GM03348 (cell line): ENCODE data around the gene KCND3.

ENCODE experiments used
- DNase-seq: peaks from one replicate; pipeline ENCODE4 v3.0.0; 2012; ENCODE audit warnings: low spot score

The KCND3 gene

GRCh38 chr1:111880881-111881837, 108.3 kb downstream of the KCND3 start:
- DNase-seq, result no peak

- DNase-seq, result no peak
Measured at GRCh38 chr1:111879081-111879480, 110.4 kb downstream of the KCND3 start.

- DNase-seq, result no peak
Measured at GRCh38 chr1:111878649-111879048, 110.8 kb downstream of the KCND3 start.

DNA sequence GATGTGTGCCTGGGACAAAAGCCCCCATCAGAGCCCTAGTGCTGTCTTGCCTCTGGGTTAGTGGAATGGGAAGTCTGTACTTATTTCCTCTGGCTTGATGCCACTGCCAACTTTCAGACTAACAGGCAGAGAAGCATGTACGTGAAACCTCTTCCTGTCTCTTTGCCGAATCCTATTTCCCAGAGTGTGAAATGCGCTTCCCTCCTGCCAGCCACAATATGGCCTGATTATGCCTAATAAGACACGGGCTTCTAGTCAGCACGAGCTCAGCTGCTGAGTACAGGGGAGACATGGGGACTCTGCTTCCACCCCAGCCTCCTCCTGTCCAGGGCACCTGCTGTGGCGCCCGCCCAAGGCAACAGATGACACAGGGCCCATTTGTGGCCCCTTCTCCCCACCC, 111.4 kb downstream of the KCND3 start:
- DNase-seq, result no peak

- DNase-seq, result no peak
Measured at GRCh38 chr1:111876631-111877030, 112.8 kb downstream of the KCND3 start.

DNA sequence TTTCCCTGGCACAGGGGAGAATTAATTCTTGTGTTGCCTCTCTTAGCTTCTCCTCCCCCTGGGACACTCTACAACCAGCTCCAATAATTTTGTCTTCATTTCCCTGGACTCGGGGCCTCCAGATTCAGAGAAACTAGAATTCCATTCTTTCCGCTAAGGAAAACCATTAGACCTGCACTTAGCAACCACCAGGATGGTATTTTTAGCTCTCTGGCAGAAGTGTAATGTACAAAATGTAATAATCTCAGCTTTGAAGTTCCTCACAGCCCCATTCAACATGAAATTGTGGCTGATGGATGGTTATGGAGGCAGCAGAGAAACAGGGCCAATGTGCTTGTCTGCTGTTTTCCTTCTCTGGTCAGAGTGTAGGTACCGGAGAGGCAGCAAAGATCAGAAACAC, 113.8 kb downstream of the KCND3 start:
- no peak for DNase-seq

- no peak for DNase-seq
Measured at GRCh38 chr1:111873460-111874030, 115.9 kb downstream of the KCND3 start.

DNA sequence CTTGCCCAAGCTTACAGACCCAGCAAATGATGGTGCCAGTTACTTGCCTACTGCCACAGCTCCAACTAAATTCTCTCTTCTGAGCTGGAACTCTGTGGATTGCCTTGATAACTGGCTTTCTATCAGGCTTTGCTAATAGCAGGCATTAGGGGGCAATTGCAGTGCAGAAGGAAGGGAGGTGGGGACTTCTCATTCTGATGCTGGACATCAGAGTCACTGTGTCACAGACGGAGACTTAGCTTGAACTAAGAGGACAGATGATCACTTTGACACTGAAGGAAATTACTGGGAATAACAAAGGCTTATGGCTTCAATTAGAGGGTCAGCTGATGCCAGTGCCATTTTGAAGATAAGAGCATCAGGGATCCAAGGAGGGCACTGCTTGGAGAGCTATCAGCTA, 119.3 kb downstream of the KCND3 start:
- DNase-seq, result no peak

- DNase-seq, result no peak
Measured at GRCh38 chr1:111867868-111868440, 121.5 kb downstream of the KCND3 start.

- no peak for DNase-seq
Measured at GRCh38 chr1:111864862-111865261, 124.6 kb downstream of the KCND3 start.

GRCh38 chr1:111863401-111863800, 126.1 kb downstream of the KCND3 start:
- DNase-seq, result no peak

GRCh38 chr1:111862599-111862998, 126.9 kb downstream of the KCND3 start:
- no peak for DNase-seq

- no peak for DNase-seq
Measured at GRCh38 chr1:111861523-111861922, 127.9 kb downstream of the KCND3 start.

DNA sequence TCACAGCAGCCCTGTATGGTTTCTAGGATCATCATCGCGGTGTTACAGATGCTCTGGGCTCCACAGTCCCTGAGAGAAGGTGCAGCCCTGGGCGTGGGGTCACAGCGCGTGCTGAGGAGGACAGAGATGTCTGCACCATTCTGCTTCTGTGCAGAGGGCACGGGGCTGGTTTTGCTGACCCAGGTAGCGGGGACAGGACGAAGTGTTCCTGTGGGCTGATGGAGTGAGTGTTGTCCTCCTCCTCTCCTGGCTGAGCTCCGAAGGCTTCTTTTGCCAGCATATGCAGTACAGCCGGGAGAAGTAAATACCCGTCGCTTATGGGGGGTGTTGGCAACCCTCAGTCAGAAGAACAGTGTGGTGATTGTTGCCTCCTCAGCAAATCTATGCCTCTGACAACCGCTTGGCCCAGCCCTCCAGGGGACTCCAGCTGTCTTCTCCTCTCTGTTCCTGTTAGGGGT, 132.2 kb downstream of the KCND3 start:
- DNase-seq, result no peak

DNA sequence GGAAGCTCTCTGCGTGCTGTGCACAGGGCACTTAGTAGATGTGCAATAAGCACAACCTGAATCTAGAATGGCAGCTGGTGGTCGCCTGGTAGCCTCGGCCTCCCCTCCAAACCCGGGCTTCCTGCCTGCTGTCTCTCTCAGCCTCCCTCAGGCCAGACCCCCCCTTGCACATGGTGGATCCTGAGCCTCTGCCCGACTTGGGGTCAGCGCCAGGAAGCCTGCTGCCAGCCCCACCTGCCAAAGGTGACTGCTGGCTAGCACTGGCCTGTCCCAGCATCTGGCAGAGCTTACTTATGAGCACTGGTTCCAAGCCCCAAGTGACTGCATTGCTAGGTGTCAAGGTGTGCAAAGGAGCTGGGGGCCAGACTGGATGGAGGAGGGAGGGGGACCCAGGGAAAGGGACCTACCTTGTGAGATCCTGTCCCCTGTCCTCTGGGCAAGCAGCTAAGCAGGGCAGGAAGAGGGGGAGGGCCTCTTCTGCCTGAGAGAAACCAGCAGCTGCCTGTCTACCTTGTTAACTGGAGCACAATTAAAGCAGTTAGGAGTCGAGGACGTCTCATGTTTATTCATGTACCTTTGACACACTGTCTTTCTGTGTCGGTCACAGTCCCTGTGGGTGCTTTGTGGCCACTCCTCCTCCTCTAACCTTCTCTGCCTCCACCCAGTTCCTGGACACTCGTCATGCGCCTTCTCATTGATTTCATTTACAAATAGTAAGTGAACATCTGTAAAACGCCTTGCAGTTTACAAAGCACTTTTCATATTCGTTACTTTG, 132.9 kb downstream of the KCND3 start:
- DNase-seq, result no peak

DNA sequence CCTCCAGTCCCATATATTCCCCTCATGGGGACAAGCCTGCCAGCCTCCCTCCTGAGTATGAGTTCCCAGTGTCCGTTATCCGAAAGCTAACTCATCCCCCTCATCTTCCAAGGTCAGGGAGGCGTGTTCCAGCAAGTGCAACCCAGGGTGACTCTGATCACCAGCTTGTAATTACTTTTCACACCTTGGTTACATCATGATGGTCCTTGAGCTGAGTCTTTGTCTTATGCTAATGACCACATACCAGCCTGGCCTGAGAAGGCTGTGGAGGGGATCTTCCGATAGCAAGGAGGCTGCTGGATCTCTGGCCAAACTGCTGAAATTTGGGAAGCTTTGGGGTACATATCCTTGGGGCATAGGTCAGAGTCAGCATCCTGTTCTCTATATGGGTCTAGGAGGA, 134.2 kb downstream of the KCND3 start:
- no peak for DNase-seq

DNA sequence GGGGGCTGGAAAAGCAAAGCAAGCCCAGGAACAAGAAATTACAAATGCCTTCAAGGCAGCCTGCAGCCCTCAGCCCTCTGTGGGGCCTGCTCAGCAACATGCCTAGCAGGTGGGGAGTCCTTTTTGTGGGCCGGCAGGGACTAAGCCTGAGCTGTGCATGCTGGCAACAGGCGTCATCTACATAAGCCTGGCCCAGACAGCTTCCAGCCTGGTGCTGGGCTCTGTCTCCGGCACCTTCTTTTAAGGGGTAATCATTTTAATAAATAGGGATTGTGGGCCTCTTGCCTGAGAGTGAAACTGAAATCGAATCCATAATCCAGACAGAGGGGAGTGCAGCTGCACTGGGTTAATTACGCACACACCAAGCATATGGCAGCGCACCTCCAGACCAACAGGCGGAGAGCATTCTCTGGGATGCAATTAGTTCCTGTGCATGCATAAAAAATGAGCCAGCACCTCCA, 137.2 kb downstream of the KCND3 start:
- DNase-seq, result no peak

- DNase-seq, result no peak
Measured at GRCh38 chr1:111851552-111851951, 137.9 kb downstream of the KCND3 start.

DNA sequence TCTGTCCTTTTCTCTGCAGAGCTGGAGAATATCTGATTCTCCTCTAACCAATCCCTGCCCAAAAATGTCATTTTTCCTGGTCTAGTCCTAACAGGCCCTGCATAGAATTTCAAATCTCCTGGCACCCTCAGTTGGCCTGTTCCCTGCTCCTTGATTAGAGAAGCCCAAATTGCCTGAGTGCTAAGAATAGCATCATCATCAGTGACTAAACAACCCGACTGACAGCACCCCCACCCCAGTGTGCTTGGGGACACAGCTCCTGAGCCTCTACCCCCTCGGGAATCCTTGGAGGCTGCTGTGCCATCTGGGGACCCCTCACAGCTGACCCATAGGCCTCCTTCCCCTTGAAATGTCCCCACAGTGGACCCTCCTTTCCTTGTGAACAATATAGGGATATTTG, 139.4 kb downstream of the KCND3 start:
- no peak for DNase-seq

- DNase-seq, result no peak
Measured at GRCh38 chr1:111848852-111849545, 140.5 kb downstream of the KCND3 start.

- no peak for DNase-seq
Measured at GRCh38 chr1:111847466-111847865, 142.0 kb downstream of the KCND3 start.

- no peak for DNase-seq
Measured at GRCh38 chr1:111846842-111847241, 142.6 kb downstream of the KCND3 start.
